Motor neuron (in vitro differentiated cells): ENCODE results near the gene UCK2. TPM values are rescaled to one million over a fixed set of nuclear protein-coding genes. Genes with fewer than 3 reads are reported as not detected.

ENCODE experiments used
- ATAC-seq, 8 experiments: fragments of 200-7000 bp; cut with Tn5 transposase; replicated peaks in 6 of 8; 2 replicates each; pipeline ENCODE4 v1.8.0; 2021; ENCODE audit warnings: mild to moderate bottlenecking in 8 of 8, moderate library complexity in 8 of 8
- H3K27ac ChIP-seq, 2 donors: fragments of 250-450 bp; sonication (Bioruptor Pico); 2 replicates each; pipeline ENCODE4 v1.9.0; 2021; ENCODE audit warnings: antibody characterized with exemption in 2 of 2, mild to moderate bottlenecking in 2 of 2, moderate library complexity in 1 of 2
- H3K4me1 ChIP-seq, 2 donors: fragments of 250-450 bp; sonication (Bioruptor Pico); replicated peaks in 1 of 2; 2 replicates each; pipeline ENCODE4 v1.6.1; 2021; ENCODE audit warnings: antibody characterized with exemption in 2 of 2, mild to moderate bottlenecking in 2 of 2, moderate library complexity in 1 of 2
- H3K4me3 ChIP-seq, 5 donors: fragments of 250-450 bp; sonication (Bioruptor Pico); 2 replicates each; pipeline ENCODE4 v1.9.0; 2021; ENCODE audit warnings: antibody characterized with exemption in 5 of 5, mild to moderate bottlenecking in 5 of 5, moderate library complexity in 4 of 5
- WGBS, 10 experiments: fragments of 450-650 bp; shearing (Covaris generic); methylation state at CpG; one replicate each; pipeline ENCODE4 v1.0.0; 2022; 5-methylcytosine and 5-hydroxymethylcytosine counted together
- in situ Hi-C, 9 experiments: fragments of 400-800 bp; cut with MboI; loops; one replicate each; pipeline ENCODE4 v1.15.0; 2021; ENCODE audit warnings: low sequenced_read_pairs in 9 of 9, low pct_unique_long_range_greater_than_20kb in 2 of 9; ENCODE audit not compliant: unreplicated experiment in 9 of 9
- total RNA-seq, 8 experiments: library from RNA; unstranded; fragments of 300-600 nt; gene quantifications; 2 replicates each; pipeline versions ENCODE4 v1.2.3 to v1.2.4, GENCODE V29; 2022

The UCK2 gene
- total RNA-seq, 8 experiments from 2014 or later: 28.3 to 83.2 (median 46.0) TPM

GRCh38 chr1:165907256-165907857 is 79.9 kb downstream of the UCK2 start:
- in situ Hi-C loops: loop anchor here (10.0 to 25.0 kb wide), 7 partner anchors 145 to 1155 kb away; partner anchors contain the start of gene TMCO1 (in 1 of the 9)
- H3K27ac ChIP-seq: no peak overlapping the region
- whole genome bisulfite sequencing, 10 experiments: 10 to 100% (median 88%) methylated on average over 2 to 12 of the region's 13 CpGs; no CpG with 5 or more reads in 1 of the 10 experiments
- ATAC-seq: no peak
- no peaks in the 10 kb centered on the region for H3K4me1 ChIP-seq
- no peak overlapping the region for H3K4me3 ChIP-seq

- Histone ChIP-seq H3K4me3 (no peak overlapping the region), H3K27ac (no peak overlapping the region), H3K4me1 (no peaks in the 10 kb centered on the region)
- WGBS, 10 experiments: 17 to 100% (median 89%) methylated on average over 1 to 12 of the region's 14 CpGs; no CpG with 5 or more reads in 1 of the 10 experiments
- in situ Hi-C loops: loop anchor here (5.0 to 25.0 kb wide), 8 partner anchors 149 to 1151 kb away; partner anchors contain the start of gene TMCO1 (in 1 of the 9)
- peak in 2 of 8 experiments; percentile 15 to 32 for ATAC-seq
These were observed 83.5 kb downstream of the UCK2 start for GRCh38 chr1:165910764-165911421.

GRCh38 chr1:165911609-165912281 is 84.3 kb downstream of the UCK2 start:
- no peaks in the 10 kb centered on the region for H3K4me1 ChIP-seq
- no peak overlapping the region for H3K27ac ChIP-seq
- no peak for ATAC-seq
- in situ Hi-C loops: loop anchor here (5.0 to 25.0 kb wide), 8 partner anchors 149 to 1151 kb away; partner anchors contain the start of gene TMCO1 (in 1 of the 9)
- 100% methylated on average over 2 to 7 of the region's 7 CpGs; no CpG with 5 or more reads in 5 of the 10 experiments for WGBS, 10 experiments
- H3K4me3 ChIP-seq: no peak overlapping the region

GRCh38 chr1:165912638-165913037 is 85.2 kb downstream of the UCK2 start:
- no peaks in the 10 kb centered on the region for H3K4me1 ChIP-seq
- WGBS, 10 experiments: 80 to 100% (median 96%) methylated on average over 1 to 6 of the region's 6 CpGs; no CpG with 5 or more reads in 2 of the 10 experiments
- H3K4me3 ChIP-seq: no peak overlapping the region
- H3K27ac ChIP-seq: no peak overlapping the region
- in situ Hi-C loops: loop anchor here (5.0 to 25.0 kb wide), 8 partner anchors 150 to 1150 kb away; partner anchors contain the start of gene TMCO1 (in 1 of the 9)
- no peak for ATAC-seq

GRCh38 chr1:165914136-165914798 is 86.9 kb downstream of the UCK2 start:
- peak; percentile 71 to 95 (median 86) for ATAC-seq
- Histone ChIP-seq H3K27ac (no peak overlapping the region), H3K4me1 (no peaks in the 10 kb centered on the region), H3K4me3 (no peak overlapping the region)
- 0 to 25% (median 13%) methylated on average over 2 to 4 of the region's 4 CpGs; no CpG with 5 or more reads in 3 of the 10 experiments for WGBS, 10 experiments
- in situ Hi-C loops: loop anchor here (5.0 to 25.0 kb wide), 8 partner anchors 152 to 1148 kb away; partner anchors contain the start of gene TMCO1 (in 1 of the 9)

GRCh38 chr1:165915480-165915879 is 88.1 kb downstream of the UCK2 start:
- H3K4me1 ChIP-seq: no peaks in the 10 kb centered on the region
- in situ Hi-C loops: loop anchor here (10.0 to 25.0 kb wide), 7 partner anchors 153 to 1147 kb away; partner anchors contain the start of gene TMCO1 (in 1 of the 9)
- no peak overlapping the region for H3K4me3 ChIP-seq
- 80 to 100% (median 98%) methylated on average over 1 to 2 of the region's 2 CpGs; no CpG with 5 or more reads in 2 of the 10 experiments for WGBS, 10 experiments
- H3K27ac ChIP-seq: no peak overlapping the region
- peak in 1 of 8 experiments; percentile 6 for ATAC-seq

- 0 to 100% (median 96%) methylated on average over 1 to 4 of the region's 4 CpGs; no CpG with 5 or more reads in 1 of the 10 experiments for WGBS, 10 experiments
- H3K27ac ChIP-seq: no peak overlapping the region
- peak in 3 of 8 experiments; percentile 57 to 88 (median 84) for ATAC-seq
- no peak overlapping the region for H3K4me3 ChIP-seq
- in situ Hi-C loops: loop anchor here (10.0 to 25.0 kb wide), 7 partner anchors 154 to 1146 kb away; partner anchors contain the start of gene TMCO1 (in 1 of the 9)
- no peaks in the 10 kb centered on the region for H3K4me1 ChIP-seq
These were observed 88.5 kb downstream of the UCK2 start for GRCh38 chr1:165915932-165916348.

GRCh38 chr1:165917166-165917565 is 89.8 kb downstream of the UCK2 start:
- no peak overlapping the region for H3K4me3 ChIP-seq
- 40 to 95% (median 84%) methylated on average over 1 to 4 of the region's 4 CpGs; no CpG with 5 or more reads in 3 of the 10 experiments for WGBS, 10 experiments
- H3K27ac ChIP-seq: no peak overlapping the region
- no peaks in the 10 kb centered on the region for H3K4me1 ChIP-seq
- no peak for ATAC-seq
- in situ Hi-C loops: loop anchor here (10.0 to 25.0 kb wide), 7 partner anchors 155 to 1145 kb away; partner anchors contain the start of gene TMCO1 (in 1 of the 9)

GRCh38 chr1:165924117-165924516 is 96.7 kb downstream of the UCK2 start:
- in situ Hi-C loops: loop anchor here (25.0 kb wide), 6 partner anchors 162 to 1138 kb away; partner anchors contain the start of gene TMCO1 (in 1 of the 9)
- Histone ChIP-seq H3K27ac (no peak overlapping the region), H3K4me1 (no peaks in the 10 kb centered on the region), H3K4me3 (no peak overlapping the region)
- 58 to 94% (median 86%) methylated on average over 3 to 11 of the region's 11 CpGs; no CpG with 5 or more reads in 4 of the 10 experiments for WGBS, 10 experiments
- no peak for ATAC-seq

GRCh38 chr1:165925498-165926079 is 98.2 kb downstream of the UCK2 start:
- no peak for ATAC-seq
- in situ Hi-C loops: loop anchor here in 6 of 9 experiments (25.0 kb wide), 4 partner anchors 237 to 562 kb away; partner anchors contain the start of gene FAM78B (in 2 of the 6)
- 44 to 96% (median 71%) methylated on average over 1 to 7 of the region's 7 CpGs for WGBS, 10 experiments

GRCh38 chr1:165927169-165927568 is 99.8 kb downstream of the UCK2 start:
- WGBS, 10 experiments: 40 to 100% (median 58%) methylated on average over 1 to 2 of the region's 2 CpGs; no CpG with 5 or more reads in 2 of the 10 experiments
- Histone ChIP-seq H3K4me1 (no peaks in the 10 kb centered on the region), H3K4me3 (no peak overlapping the region), H3K27ac (no peak overlapping the region)
- no peak for ATAC-seq
- in situ Hi-C loops: loop anchor here in 6 of 9 experiments (25.0 kb wide), 4 partner anchors 235 to 560 kb away; partner anchors contain the start of gene FAM78B (in 2 of the 6)

More at GRCh38 chr1:165925498-165926079, 98.2 kb downstream of the UCK2 start:
- Histone ChIP-seq H3K4me3 (no peak overlapping the region), H3K27ac (no peak overlapping the region), H3K4me1 (no peaks in the 10 kb centered on the region)
